NCI-H82 treated with DMSO at 0.1 percent for 48 hours (cell line): ENCODE data around the gene LRG1.

Experiments
- DNase-seq: peaks from one replicate; lab custom pipeline; 2025; ENCODE audit not compliant: unreplicated experiment; lab: John Stamatoyannopoulos, UW

Gene LRG1

GRCh38 chr19:4539693-4540581 is at the start of gene LRG1:
LRG1 (minus strand) TSS chr19:4540036; CDS start chr19:4540013, 23 bp downstream.
- DNase-seq, result no peak

- no peak for DNase-seq
Observed at GRCh38 chr19:4588291-4588761, 48.5 kb upstream of the LRG1 start.

GRCh38 chr19:4587527-4587926 is 47.7 kb upstream of the LRG1 start:
- DNase-seq, result no peak

GRCh38 chr19:4586691-4587090 is 46.9 kb upstream of the LRG1 start:
- no peak for DNase-seq

GRCh38 chr19:4586245-4586644 is 46.4 kb upstream of the LRG1 start:
- no peak for DNase-seq

GRCh38 chr19:4585556-4585955 is 45.7 kb upstream of the LRG1 start:
- no peak for DNase-seq

- DNase-seq, result peak; percentile 26
Observed at GRCh38 chr19:4584670-4585460, 45.0 kb upstream of the LRG1 start.

- DNase-seq, result no peak
Observed at GRCh38 chr19:4583961-4584669, 44.3 kb upstream of the LRG1 start.

- DNase-seq, result no peak
Observed at GRCh38 chr19:4582980-4583842, 43.4 kb upstream of the LRG1 start.

GRCh38 chr19:4581666-4582553 is 42.1 kb upstream of the LRG1 start:
- no peak for DNase-seq

- DNase-seq, result no peak
Observed at GRCh38 chr19:4580961-4581665, 41.3 kb upstream of the LRG1 start.

GRCh38 chr19:4580021-4580901 is 40.4 kb upstream of the LRG1 start:
- DNase-seq, result no peak

GRCh38 chr19:4579389-4579788 is 39.6 kb upstream of the LRG1 start:
- DNase-seq, result no peak

- no peak for DNase-seq
Observed at GRCh38 chr19:4578552-4579248, 38.9 kb upstream of the LRG1 start.

- no peak for DNase-seq
Observed at GRCh38 chr19:4577020-4577782, 37.4 kb upstream of the LRG1 start.
